ENCODE results near the gene GRB2. TPM values are rescaled to one million over a fixed set of nuclear protein-coding genes. Genes with fewer than 3 reads are reported as not detected.

Gene GRB2
- total RNA-seq, 2 experiments from 2014 or later: 244 to 308 TPM

DNA sequence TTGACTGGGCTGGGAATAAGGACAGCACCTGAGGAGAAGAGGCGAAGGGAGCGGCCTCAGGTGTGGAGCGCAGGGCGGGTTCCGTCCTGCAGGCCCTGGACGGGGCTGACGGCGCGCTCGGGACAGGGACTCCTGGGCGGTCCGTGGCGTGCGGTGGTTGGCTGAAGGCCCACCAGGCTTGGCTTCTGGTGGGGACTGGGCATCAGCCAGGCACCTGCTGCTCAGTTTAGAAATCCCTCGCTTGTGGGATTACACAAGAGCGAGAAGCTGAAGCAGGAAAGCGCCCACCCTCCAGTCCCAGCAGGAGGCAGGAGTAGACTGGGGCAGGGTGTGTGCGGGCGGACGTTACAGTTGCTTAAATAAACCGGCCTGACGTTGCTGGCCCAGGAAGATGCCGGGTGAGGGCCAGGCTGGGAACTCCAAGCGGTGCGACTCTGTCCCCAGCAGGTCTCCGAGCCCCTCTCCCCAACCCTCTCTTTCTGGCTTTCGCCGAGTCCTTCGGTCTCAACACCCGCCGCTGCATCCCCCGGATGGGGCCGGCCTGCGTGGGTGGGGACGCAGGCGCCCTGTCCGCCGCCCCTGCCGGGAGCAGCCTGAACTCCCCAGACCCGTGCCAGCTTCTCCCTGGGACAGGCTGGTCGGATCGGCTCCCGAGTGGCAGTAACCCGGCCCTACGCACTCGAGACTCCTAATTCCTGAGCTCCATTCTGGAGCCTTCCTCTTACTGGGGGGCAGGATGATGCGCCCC is 135.1 kb downstream of the GRB2 start:
- H3K4me2 ChIP-seq (ENCODE audit: low read length): peak overlapping the region; percentile 94
- H2AFZ ChIP-seq (ENCODE audit: low read length): peak overlapping the region; percentile 72
- peak overlapping the region; percentile 71 for H3K27ac ChIP-seq (ENCODE audit: low read depth, low read length, poor library complexity, severe bottlenecking)
- peak overlapping the region; percentile 90 for H3K4me3 ChIP-seq (ENCODE audit: low read depth, low read length, poor library complexity, severe bottlenecking)
- ChIA-PET CTCF (ENCODE audit: unreplicated experiment) (interaction anchor here (0.6 to 2.5 kb wide), 9 partner anchors 9 to 265 kb away, joined by 3 to 31 read pairs (median 3); partner anchors contain the start of genes GGA3, LLGL2, MRPS7 and SLC25A19), POLR2A (interaction anchor here (0.5 to 4.6 kb wide), 20 partner anchors 9 to 247 kb away, joined by 3 to 59 read pairs (median 5); partner anchors contain the start of genes GGA3, MRPS7, NT5C and SLC25A19)
- no peak for TF ChIP-seq EZH2phosphoT487 (IDR thresholded peaks at IDR 0.05; ENCODE audit: borderline replicate concordance, low read depth, low read length)
- TF ChIP-seq, protein P1, sequence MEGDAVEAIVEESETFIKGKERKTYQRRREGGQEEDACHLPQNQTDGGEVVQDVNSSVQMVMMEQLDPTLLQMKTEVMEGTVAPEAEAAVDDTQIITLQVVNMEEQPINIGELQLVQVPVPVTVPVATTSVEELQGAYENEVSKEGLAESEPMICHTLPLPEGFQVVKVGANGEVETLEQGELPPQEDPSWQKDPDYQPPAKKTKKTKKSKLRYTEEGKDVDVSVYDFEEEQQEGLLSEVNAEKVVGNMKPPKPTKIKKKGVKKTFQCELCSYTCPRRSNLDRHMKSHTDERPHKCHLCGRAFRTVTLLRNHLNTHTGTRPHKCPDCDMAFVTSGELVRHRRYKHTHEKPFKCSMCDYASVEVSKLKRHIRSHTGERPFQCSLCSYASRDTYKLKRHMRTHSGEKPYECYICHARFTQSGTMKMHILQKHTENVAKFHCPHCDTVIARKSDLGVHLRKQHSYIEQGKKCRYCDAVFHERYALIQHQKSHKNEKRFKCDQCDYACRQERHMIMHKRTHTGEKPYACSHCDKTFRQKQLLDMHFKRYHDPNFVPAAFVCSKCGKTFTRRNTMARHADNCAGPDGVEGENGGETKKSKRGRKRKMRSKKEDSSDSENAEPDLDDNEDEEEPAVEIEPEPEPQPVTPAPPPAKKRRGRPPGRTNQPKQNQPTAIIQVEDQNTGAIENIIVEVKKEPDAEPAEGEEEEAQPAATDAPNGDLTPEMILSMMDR (conservative IDR thresholded peaks at IDR 0.05; ENCODE audit: low read length): peak; percentile 77
- no peaks in the 10 kb centered on the region for H3K9me3 ChIP-seq (ENCODE audit: low read length)
- intact Hi-C loops (cut with micrococcal nuclease; ENCODE audit: unreplicated experiment): loop anchor here (2.0 to 10.0 kb wide), 4 partner anchors 88 to 514 kb away; partner anchors contain the start of genes GRB2, LLGL2, SUMO2 and UNK
- no peaks in the 10 kb centered on the region for H4K20me1 ChIP-seq (ENCODE audit: insufficient read depth, low read length)
- peaks cover 58% of the 10 kb centered on the region for H3K36me3 ChIP-seq (ENCODE audit: insufficient read depth, low read length)
- H3K9me2 ChIP-seq (ENCODE audit: insufficient read depth, low read length): no peaks in the 10 kb centered on the region
- peaks cover 25% of the 10 kb centered on the region; the same call in 1 of the 2 replicates for H3K79me2 ChIP-seq (ENCODE audit: insufficient read depth, low read depth, low read length)
- no TSS peak for BruUV-seq (replicated peaks)
- DNase-seq (ENCODE audit: low spot score): peak; percentile 84
- peaks cover 42% of the 10 kb centered on the region for H3K4me1 ChIP-seq (ENCODE audit: insufficient read depth, low read length, poor library complexity, severe bottlenecking)

DNA sequence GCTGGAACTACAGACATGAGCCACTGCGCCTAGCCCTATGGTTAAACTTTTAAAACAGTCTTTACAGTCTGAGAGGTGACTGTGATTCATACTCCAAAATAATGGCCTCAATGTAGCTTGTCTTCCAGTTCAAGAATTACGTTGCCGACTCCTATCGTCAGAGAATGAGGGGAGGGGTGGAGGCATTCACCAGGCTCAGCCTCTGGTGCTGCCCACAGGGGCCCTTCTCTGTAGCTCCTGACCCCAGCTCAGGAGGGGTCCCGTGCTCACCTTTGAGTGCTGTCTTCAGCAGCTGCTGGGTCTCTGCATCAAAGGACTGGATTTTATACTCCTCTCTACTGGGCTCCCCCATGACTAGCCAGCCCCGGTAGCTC is 135.6 kb downstream of the GRB2 start:
- intact Hi-C loops (cut with micrococcal nuclease; ENCODE audit: unreplicated experiment): loop anchor here (2.0 to 10.0 kb wide), 4 partner anchors 87 to 515 kb away; partner anchors contain the start of genes GRB2, LLGL2, SUMO2 and UNK
- CTCF ChIA-PET (ENCODE audit: unreplicated experiment): interaction anchor here (0.6 to 2.5 kb wide), 6 partner anchors 9 to 265 kb away, joined by 3 to 31 read pairs (median 3); partner anchors contain the start of genes GGA3 and MRPS7

More for the DNA sequence above, 135.6 kb downstream of the GRB2 start:
- Histone ChIP-seq H3K9me3 (ENCODE audit: low read length) (no peaks in the 10 kb centered on the region), H3K79me2 (ENCODE audit: insufficient read depth, low read depth, low read length) (peaks cover 25% of the 10 kb centered on the region; the same call in 1 of the 2 replicates), H3K9me2 (ENCODE audit: insufficient read depth, low read length) (no peaks in the 10 kb centered on the region), H3K4me1 (ENCODE audit: insufficient read depth, low read length, poor library complexity, severe bottlenecking) (peaks cover 42% of the 10 kb centered on the region), H3K27ac (ENCODE audit: low read depth, low read length, poor library complexity, severe bottlenecking) (peak overlapping the region; percentile 71), H3K4me2 (ENCODE audit: low read length) (peak overlapping the region; percentile 94), H3K36me3 (ENCODE audit: insufficient read depth, low read length) (peaks cover 58% of the 10 kb centered on the region), H3K4me3 (ENCODE audit: low read depth, low read length, poor library complexity, severe bottlenecking) (peak overlapping the region; percentile 90), H4K20me1 (ENCODE audit: insufficient read depth, low read length) (no peaks in the 10 kb centered on the region), H2AFZ (ENCODE audit: low read length) (no peak overlapping the region)
- no TSS peak for BruUV-seq (replicated peaks)
- DNase-seq (ENCODE audit: low spot score): peak; percentile 29
- POLR2A ChIA-PET: interaction anchor here (0.6 to 4.6 kb wide), 11 partner anchors 8 to 229 kb away, joined by 3 to 59 read pairs (median 5); partner anchors contain the start of genes GGA3, MRPS7, SLC25A19 and TMEM94
- no peak for TF ChIP-seq EZH2phosphoT487 (IDR thresholded peaks at IDR 0.05; ENCODE audit: borderline replicate concordance, low read depth, low read length)
- TF ChIP-seq, protein P1 (conservative IDR thresholded peaks at IDR 0.05; ENCODE audit: low read length): no peak

Small RNA genes lying within 50 kb of the gene (microRNA-seq; reads per million reads assigned to microRNA genes)
- gene MIR3678 (ENCODE audit: borderline replicate concordance): 3.0 reads per million

Small RNA genes lying within 50 kb of the gene (small RNA-seq; reads per million reads assigned to genes)
- gene MIR3678 (not detected), gene RF00019 (not detected), gene RNU6-938P (not detected)

Other genes with a start within 250 kb of the GRB2 start
- 286 and 296 TPM in 2 replicates for gene SUMO2, start 222.7 kb downstream of the GRB2 start, total RNA-seq (2014; rRNA removed; shearing (Covaris generic))
- gene SUMO2, start 222.7 kb downstream of the GRB2 start, total RNA-seq (2022): 628 and 714 TPM in 2 replicates
- gene NUP85, start 200.0 kb downstream of the GRB2 start, total RNA-seq (2014; rRNA removed; shearing (Covaris generic)): 129 and 130 TPM in 2 replicates
- 187 and 219 TPM in 2 replicates for gene NUP85, start 200.0 kb downstream of the GRB2 start, total RNA-seq (2022)
- gene GGA3, start 144.1 kb downstream of the GRB2 start, total RNA-seq (2014; rRNA removed; shearing (Covaris generic)): 52.3 and 77.6 TPM in 2 replicates
- gene GGA3, start 144.1 kb downstream of the GRB2 start, total RNA-seq (2022): 106 and 122 TPM in 2 replicates
- gene MRPS7, start 143.8 kb downstream of the GRB2 start, total RNA-seq (2014; rRNA removed; shearing (Covaris generic)): 123 and 127 TPM in 2 replicates
- 90.2 and 103 TPM in 2 replicates for gene MRPS7, start 143.8 kb downstream of the GRB2 start, total RNA-seq (2022)
- 69.4 and 70.9 TPM in 2 replicates for gene MIF4GD, start 134.4 kb downstream of the GRB2 start, total RNA-seq (2014; rRNA removed; shearing (Covaris generic))
- gene MIF4GD, start 134.4 kb downstream of the GRB2 start, total RNA-seq (2022): 132 and 139 TPM in 2 replicates
- gene SLC25A19, start 116.2 kb downstream of the GRB2 start, total RNA-seq (2014; rRNA removed; shearing (Covaris generic)): 113 TPM in 2 replicates
- 118 and 144 TPM in 2 replicates for gene SLC25A19, start 116.2 kb downstream of the GRB2 start, total RNA-seq (2022)
- gene TMEM94, start 51.0 kb upstream of the GRB2 start, total RNA-seq (2014; rRNA removed; shearing (Covaris generic)): 36.9 and 60.6 TPM in 2 replicates
- gene TMEM94, start 51.0 kb upstream of the GRB2 start, total RNA-seq (2022): 109 and 121 TPM in 2 replicates
- not detected in 2 replicates for gene CASKIN2, start 109.9 kb upstream of the GRB2 start, total RNA-seq (2014; rRNA removed; shearing (Covaris generic))
- gene CASKIN2, start 109.9 kb upstream of the GRB2 start, total RNA-seq (2022): 0.24 and 1.0 TPM in 2 replicates
- gene TSEN54, start 110.8 kb upstream of the GRB2 start, total RNA-seq (2014; rRNA removed; shearing (Covaris generic)): 45.4 and 57.4 TPM in 2 replicates
- gene TSEN54, start 110.8 kb upstream of the GRB2 start, total RNA-seq (2022): 57.9 and 69.8 TPM in 2 replicates
- gene LLGL2, start 120.0 kb upstream of the GRB2 start, total RNA-seq (2014; rRNA removed; shearing (Covaris generic)): 10.7 and 12.6 TPM in 2 replicates
- 20.9 and 21.6 TPM in 2 replicates for gene LLGL2, start 120.0 kb upstream of the GRB2 start, total RNA-seq (2022)
- 8.9 and 9.7 TPM in 2 replicates for gene MYO15B, start 182.1 kb upstream of the GRB2 start, total RNA-seq (2014; rRNA removed; shearing (Covaris generic))
- 17.7 and 19.2 TPM in 2 replicates for gene MYO15B, start 182.1 kb upstream of the GRB2 start, total RNA-seq (2022)
- 0.06 TPM in 1 of 2 replicates, not detected in the other for gene SMIM5, start 227.8 kb upstream of the GRB2 start, total RNA-seq (2014; rRNA removed; shearing (Covaris generic))
- gene SMIM5, start 227.8 kb upstream of the GRB2 start, total RNA-seq (2022): not detected in 2 replicates

Data from OCI-LY7 (cell line).